ENCODE results near the gene HACD3. TPM values are rescaled to one million over a fixed set of nuclear protein-coding genes. Genes with fewer than 3 reads are reported as not detected.

The HACD3 gene
- total and polyA plus RNA-seq, 2 donors (not counting 1 experiment from before 2014, with no cell fraction given), result 4.5 to 18.8 TPM

GRCh38 chr15:65553691-65554090 is 23.4 kb downstream of the HACD3 start:
- 100% methylated on average over 1 of the region's 3 CpGs for WGBS (ENCODE audit: insufficient coverage)
- H3K9me3 ChIP-seq (ENCODE audit: control extremely low read depth in 1 of 3, control insufficient read depth in 2 of 3, insufficient read depth in 1 of 3, low read length in 2 of 3), result no peaks in the 10 kb centered on the region
- Mint-ChIP-seq H3K9me3 (ENCODE audit: insufficient read depth) (no peaks in the 10 kb centered on the region), H3K4me3 (no peak overlapping the region), H3K27ac (no peak overlapping the region), H3K4me1 (peaks cover 2% of the 10 kb centered on the region), H3K27me3 (no peaks in the 10 kb centered on the region)
- ATAC-seq (ENCODE audit: low read depth), result no peak
- no peaks in the 10 kb centered on the region for H3K27me3 ChIP-seq (replicated peaks in 1 of 4; ENCODE audit: control extremely low read depth in 1 of 4, control insufficient read depth in 3 of 4, insufficient read depth in 4 of 4, low read length in 3 of 4)
- H3K9ac ChIP-seq (ENCODE audit: low read length), result no peak overlapping the region
- H3K4me2 ChIP-seq (replicated peaks; ENCODE audit: low read depth, low read length, poor library complexity, severe bottlenecking), result no peak overlapping the region
- TF ChIP-seq CTCF (IDR thresholded peaks at IDR 0.05) (no peak), EZH2 (IDR thresholded peaks at IDR 0.05; ENCODE audit: borderline replicate concordance, insufficient read depth, low read depth, low read length, poor library complexity, severe bottlenecking) (no peak)
- H4K20me1 ChIP-seq (ENCODE audit: control insufficient read depth, insufficient read depth, low read length, poor library complexity, severe bottlenecking), result no peaks in the 10 kb centered on the region
- ChIA-PET POLR2A (no interaction called here), CTCF (no interaction called here)
- H3K36me3 ChIP-seq (replicated peaks in 1 of 2; ENCODE audit: control extremely low read depth in 1 of 2, control insufficient read depth in 1 of 2, extremely low read depth in 1 of 2, insufficient read depth in 2 of 2, low read length in 1 of 2), result peaks cover 15 to 19% of the 10 kb centered on the region in 2 experiments
- no peak overlapping the region for H2AFZ ChIP-seq (ENCODE audit: insufficient read depth, low read depth, low read length, poor library complexity, severe bottlenecking)
- intact Hi-C loops (cut with micrococcal nuclease), result no loop called here
- H3K4me1 ChIP-seq (ENCODE audit: control insufficient read depth in 2 of 2, insufficient read depth in 2 of 2, low read length in 2 of 2), result no peaks in the 10 kb centered on the region
- no peak for DNase-seq
- H3K79me2 ChIP-seq (ENCODE audit: control insufficient read depth, insufficient read depth, low read length), result peaks cover 15% of the 10 kb centered on the region
- no peak overlapping the region for H3K4me3 ChIP-seq (ENCODE audit: control extremely low read depth in 1 of 5, extremely low read depth in 1 of 5, insufficient read depth in 1 of 5, low read depth in 2 of 5, low read length in 4 of 5)
- H3K27ac ChIP-seq (ENCODE audit: low read length in 2 of 2), result no peak overlapping the region

GRCh38 chr15:65556622-65557021 is 26.4 kb downstream of the HACD3 start:
- no peaks in the 10 kb centered on the region for H3K27me3 ChIP-seq (replicated peaks in 1 of 4; ENCODE audit: control extremely low read depth in 1 of 4, control insufficient read depth in 3 of 4, insufficient read depth in 4 of 4, low read length in 3 of 4)
- H3K4me1 ChIP-seq (ENCODE audit: control insufficient read depth in 2 of 2, insufficient read depth in 2 of 2, low read length in 2 of 2), result no peaks in the 10 kb centered on the region
- DNase-seq (no peak), ATAC-seq (ENCODE audit: low read depth) (no peak)
- no peak overlapping the region for H3K27ac Mint-ChIP-seq
- H3K4me2 ChIP-seq (replicated peaks; ENCODE audit: low read depth, low read length, poor library complexity, severe bottlenecking), result no peak overlapping the region
- no peaks in the 10 kb centered on the region for H3K79me2 ChIP-seq (ENCODE audit: control insufficient read depth, insufficient read depth, low read length)
- TF ChIP-seq CTCF (IDR thresholded peaks at IDR 0.05), result no peak
- TF ChIP-seq EZH2 (IDR thresholded peaks at IDR 0.05; ENCODE audit: borderline replicate concordance, insufficient read depth, low read depth, low read length, poor library complexity, severe bottlenecking), result no peak
- 95% methylated on average over 4 of the region's 7 CpGs for WGBS (ENCODE audit: insufficient coverage)
- peaks cover 15 to 26% of the 10 kb centered on the region in 2 experiments for H3K36me3 ChIP-seq (replicated peaks in 1 of 2; ENCODE audit: control extremely low read depth in 1 of 2, control insufficient read depth in 1 of 2, extremely low read depth in 1 of 2, insufficient read depth in 2 of 2, low read length in 1 of 2)
- no peak overlapping the region for H3K4me3 Mint-ChIP-seq
- ChIA-PET CTCF (no interaction called here), POLR2A (no interaction called here)
- H3K4me1 Mint-ChIP-seq, result no peaks in the 10 kb centered on the region
- H3K4me3 ChIP-seq (ENCODE audit: control extremely low read depth in 1 of 5, extremely low read depth in 1 of 5, insufficient read depth in 1 of 5, low read depth in 2 of 5, low read length in 4 of 5), result no peak overlapping the region
- no peak overlapping the region for H3K9ac ChIP-seq (ENCODE audit: low read length)
- H3K9me3 ChIP-seq (ENCODE audit: control extremely low read depth in 1 of 3, control insufficient read depth in 2 of 3, insufficient read depth in 1 of 3, low read length in 2 of 3), result no peaks in the 10 kb centered on the region
- no peak overlapping the region for H2AFZ ChIP-seq (ENCODE audit: insufficient read depth, low read depth, low read length, poor library complexity, severe bottlenecking)
- H3K27me3 Mint-ChIP-seq, result no peaks in the 10 kb centered on the region
- H3K9me3 Mint-ChIP-seq (ENCODE audit: insufficient read depth), result no peaks in the 10 kb centered on the region
- H4K20me1 ChIP-seq (ENCODE audit: control insufficient read depth, insufficient read depth, low read length, poor library complexity, severe bottlenecking), result no peaks in the 10 kb centered on the region
- intact Hi-C loops (cut with micrococcal nuclease), result no loop called here
- H3K27ac ChIP-seq (ENCODE audit: low read length in 2 of 2), result no peak overlapping the region

All from B cell (primary cell).